Measurements from ENCODE around the gene SKIC8. TPM values are rescaled to one million over a fixed set of nuclear protein-coding genes. Genes with fewer than 3 reads are reported as not detected.
A peak's percentile ranks its signal among the peaks of the same experiment; 100 is the strongest.

Gene SKIC8
- total and polyA plus RNA-seq, 2 experiments from 2014 or later, result 61.5 to 113 TPM

- H3K4me1 ChIP-seq (ENCODE audit: low read depth), result no peaks in the 10 kb centered on the region
- TF ChIP-seq, protein P1, sequence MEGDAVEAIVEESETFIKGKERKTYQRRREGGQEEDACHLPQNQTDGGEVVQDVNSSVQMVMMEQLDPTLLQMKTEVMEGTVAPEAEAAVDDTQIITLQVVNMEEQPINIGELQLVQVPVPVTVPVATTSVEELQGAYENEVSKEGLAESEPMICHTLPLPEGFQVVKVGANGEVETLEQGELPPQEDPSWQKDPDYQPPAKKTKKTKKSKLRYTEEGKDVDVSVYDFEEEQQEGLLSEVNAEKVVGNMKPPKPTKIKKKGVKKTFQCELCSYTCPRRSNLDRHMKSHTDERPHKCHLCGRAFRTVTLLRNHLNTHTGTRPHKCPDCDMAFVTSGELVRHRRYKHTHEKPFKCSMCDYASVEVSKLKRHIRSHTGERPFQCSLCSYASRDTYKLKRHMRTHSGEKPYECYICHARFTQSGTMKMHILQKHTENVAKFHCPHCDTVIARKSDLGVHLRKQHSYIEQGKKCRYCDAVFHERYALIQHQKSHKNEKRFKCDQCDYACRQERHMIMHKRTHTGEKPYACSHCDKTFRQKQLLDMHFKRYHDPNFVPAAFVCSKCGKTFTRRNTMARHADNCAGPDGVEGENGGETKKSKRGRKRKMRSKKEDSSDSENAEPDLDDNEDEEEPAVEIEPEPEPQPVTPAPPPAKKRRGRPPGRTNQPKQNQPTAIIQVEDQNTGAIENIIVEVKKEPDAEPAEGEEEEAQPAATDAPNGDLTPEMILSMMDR (IDR thresholded peaks at IDR 0.05; ENCODE audit: low read depth, low read length), result no peak
- H3K36me3 ChIP-seq, result no peaks in the 10 kb centered on the region
- peak in 1 of 2 donors; percentile 32 for DNase-seq (ENCODE audit: low read depth in 1 of 2, low spot score in 1 of 2)
- H3K27ac ChIP-seq, result no peak overlapping the region
- H3K4me3 ChIP-seq, result no peak overlapping the region
- H3K27me3 ChIP-seq, result no peaks in the 10 kb centered on the region
- no peaks in the 10 kb centered on the region for H3K9me3 ChIP-seq (ENCODE audit: low read depth)
These were observed 16.4 kb upstream of the SKIC8 start for GRCh38 chr15:78315686-78316282.

DNA sequence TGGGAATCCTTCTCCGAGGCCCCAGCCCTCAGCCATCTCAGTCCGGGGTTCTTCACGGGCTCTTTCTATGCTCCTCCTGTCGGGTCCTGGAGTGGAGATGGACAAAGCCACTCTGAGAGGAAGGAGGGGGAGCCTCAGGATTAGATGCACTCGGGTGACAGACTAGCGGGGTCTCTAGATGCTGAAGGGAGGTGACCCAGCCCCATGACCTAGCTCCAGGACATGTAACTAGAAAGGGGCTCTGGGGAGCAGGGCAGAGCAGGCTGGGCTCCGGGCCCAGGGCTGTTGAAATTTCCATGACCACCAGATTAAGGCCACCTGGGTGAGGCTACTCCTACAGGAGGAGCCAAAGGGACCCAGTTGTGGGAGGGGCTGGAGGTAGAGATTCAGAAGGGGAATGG lies 14.8 kb upstream of the SKIC8 start:
- Histone ChIP-seq H3K27me3 (no peaks in the 10 kb centered on the region), H3K9me3 (ENCODE audit: low read depth) (no peaks in the 10 kb centered on the region), H3K4me1 (ENCODE audit: low read depth) (no peaks in the 10 kb centered on the region), H3K4me3 (no peak overlapping the region), H3K36me3 (no peaks in the 10 kb centered on the region), H3K27ac (no peak overlapping the region)
- TF ChIP-seq, protein P1 (IDR thresholded peaks at IDR 0.05; ENCODE audit: low read depth, low read length), result no peak
- DNase-seq (ENCODE audit: low read depth in 1 of 2, low spot score in 1 of 2), result no peak

DNA sequence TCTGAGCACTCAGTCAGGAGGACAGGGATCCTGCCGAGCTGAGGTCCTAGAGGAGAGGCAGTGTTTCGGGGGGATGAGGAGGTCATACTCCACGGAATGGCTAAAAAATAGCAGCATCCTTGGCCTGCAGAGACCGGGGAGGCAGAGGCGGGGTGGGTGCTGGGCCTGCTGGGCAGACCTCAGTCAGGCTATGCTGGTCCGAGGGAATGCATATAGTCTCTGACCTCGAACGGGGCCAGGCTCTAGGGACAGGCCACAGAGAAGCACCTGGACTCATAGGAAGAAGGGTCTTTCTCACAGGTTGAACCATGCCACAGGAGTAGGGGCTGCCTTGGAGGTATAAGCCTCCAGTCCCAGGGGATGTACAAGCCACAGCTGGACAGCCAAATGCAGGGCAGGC lies 14.0 kb upstream of the SKIC8 start:
- no peaks in the 10 kb centered on the region for H3K36me3 ChIP-seq
- H3K9me3 ChIP-seq (ENCODE audit: low read depth), result no peaks in the 10 kb centered on the region
- TF ChIP-seq, protein P1 (IDR thresholded peaks at IDR 0.05; ENCODE audit: low read depth, low read length), result no peak
- DNase-seq (ENCODE audit: low read depth in 1 of 2, low spot score in 1 of 2), result no peak
- no peaks in the 10 kb centered on the region for H3K4me1 ChIP-seq (ENCODE audit: low read depth)
- H3K27me3 ChIP-seq, result no peaks in the 10 kb centered on the region
- no peak overlapping the region for H3K27ac ChIP-seq
- H3K4me3 ChIP-seq, result no peak overlapping the region

DNA sequence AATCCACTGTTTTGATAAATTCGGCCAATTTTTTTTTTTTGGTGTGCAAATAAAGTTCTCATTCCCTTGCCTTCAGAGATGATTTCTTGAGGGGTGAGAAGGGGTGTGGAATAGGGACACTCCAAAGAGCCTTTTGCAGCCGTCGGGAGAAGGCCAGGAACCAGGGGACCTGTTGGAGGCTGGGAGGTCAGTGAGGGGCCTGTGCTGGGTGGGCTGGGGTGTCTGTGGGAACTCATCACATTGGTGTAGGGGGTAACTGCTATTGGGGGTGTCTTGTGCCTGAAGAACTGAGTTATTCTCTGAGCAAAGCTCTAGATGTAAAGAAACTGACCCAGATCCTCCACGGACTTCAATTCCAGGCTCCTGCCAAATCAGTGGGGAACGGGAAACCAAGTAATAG lies 13.5 kb upstream of the SKIC8 start:
- no peaks in the 10 kb centered on the region for H3K4me1 ChIP-seq (ENCODE audit: low read depth)
- no peaks in the 10 kb centered on the region for H3K27me3 ChIP-seq
- H3K4me3 ChIP-seq, result no peak overlapping the region
- H3K36me3 ChIP-seq, result no peaks in the 10 kb centered on the region
- no peak overlapping the region for H3K27ac ChIP-seq
- DNase-seq (ENCODE audit: low read depth in 1 of 2, low spot score in 1 of 2), result no peak
- H3K9me3 ChIP-seq (ENCODE audit: low read depth), result no peaks in the 10 kb centered on the region
- TF ChIP-seq, protein P1 (IDR thresholded peaks at IDR 0.05; ENCODE audit: low read depth, low read length), result no peak

DNA sequence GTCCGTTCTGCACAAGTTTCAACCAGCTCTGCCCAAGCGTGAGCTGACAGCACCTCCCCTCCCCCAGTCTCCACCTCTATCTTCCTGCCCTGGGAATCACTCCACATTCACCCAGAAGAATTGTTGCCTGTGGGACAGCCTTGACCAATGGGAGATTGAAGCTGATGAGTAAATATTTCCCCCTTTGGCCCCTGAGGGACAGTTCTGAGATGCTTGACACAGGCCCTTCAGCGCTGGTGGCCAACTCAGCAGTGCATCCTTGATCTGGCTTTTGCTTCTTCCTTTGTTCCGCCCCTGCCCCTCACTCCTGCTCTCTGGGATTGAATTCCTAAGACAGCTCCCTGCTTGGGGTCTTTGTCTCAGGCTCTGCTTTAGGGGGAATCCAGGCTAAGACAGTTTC lies 13.1 kb upstream of the SKIC8 start:
- Histone ChIP-seq H3K36me3 (no peaks in the 10 kb centered on the region), H3K4me1 (ENCODE audit: low read depth) (no peaks in the 10 kb centered on the region), H3K27ac (no peak overlapping the region), H3K27me3 (no peaks in the 10 kb centered on the region), H3K9me3 (ENCODE audit: low read depth) (no peaks in the 10 kb centered on the region), H3K4me3 (no peak overlapping the region)
- no peak for DNase-seq (ENCODE audit: low read depth in 1 of 2, low spot score in 1 of 2)
- TF ChIP-seq, protein P1 (IDR thresholded peaks at IDR 0.05; ENCODE audit: low read depth, low read length), result no peak
